Natural killer cell (primary cell): ENCODE measurements around the gene SNRNP70. TPM values are rescaled to one million over a fixed set of nuclear protein-coding genes. Genes with fewer than 3 reads are reported as not detected.
A peak's percentile ranks its signal among the peaks of the same experiment; 100 is the strongest.
"Not testable (repeated sequence)": the region's sequence is repeated elsewhere in the genome, so short reads cannot be mapped to it uniquely, and the experiment has no call there.

Experiments
- ATAC-seq, 3 donors: fragments of 150-1000 bp in 2 of 3; fragments of 200-7000 bp in 1 of 3; cut with Tn5 transposase; 1 replicate in 1 of 3; 2 replicates in 2 of 3; pipeline ENCODE4 v1.10.0; 2021; ENCODE audit warnings: mild to moderate bottlenecking in 2 of 3, moderate library complexity in 2 of 3
- DNase-seq, 2 donors: peaks; one replicate each; pipeline versions ENCODE4 v3.0.0 to v3.0.0-alpha.2; 2013 to 2021; ENCODE audit warnings: mixed read lengths in 1 of 2
- H3K27ac ChIP-seq: one replicate; pipeline ENCODE4 v1.5.1; 2013; ENCODE audit warnings: mild to moderate bottlenecking, low read length
- H3K27me3 ChIP-seq: one replicate; pipeline ENCODE4 v1.6.1; 2013; ENCODE audit warnings: low read length; ENCODE audit not compliant: control insufficient read depth, insufficient read depth
- H3K36me3 ChIP-seq: one replicate; pipeline ENCODE4 v1.6.1; 2013; ENCODE audit warnings: low read length; ENCODE audit not compliant: control insufficient read depth, insufficient read depth
- H3K4me1 ChIP-seq: one replicate; pipeline ENCODE4 v1.6.1; 2013; ENCODE audit warnings: low read length; ENCODE audit not compliant: control insufficient read depth, insufficient read depth
- H3K4me3 ChIP-seq: one replicate; pipeline ENCODE4 v1.5.1; 2013; ENCODE audit warnings: low read length
- H3K9me3 ChIP-seq: one replicate; pipeline ENCODE4 v1.6.1; 2013; ENCODE audit warnings: low read length; ENCODE audit not compliant: control insufficient read depth, insufficient read depth
- H3K27ac Mint-ChIP-seq, 2 donors: one replicate each; pipeline ENCODE4 v1.8.0; 2022; ENCODE audit warnings: mild to moderate bottlenecking in 2 of 2, mixed read lengths in 2 of 2, moderate library complexity in 1 of 2
- H3K27me3 Mint-ChIP-seq, 2 donors: one replicate each; pipeline ENCODE4 v1.8.0; 2022; ENCODE audit warnings: low read depth in 2 of 2, mixed read lengths in 2 of 2
- H3K36me3 Mint-ChIP-seq: one replicate; pipeline ENCODE4 v1.8.0; 2022; ENCODE audit warnings: mixed read lengths
- H3K4me1 Mint-ChIP-seq, 2 donors: one replicate each; pipeline ENCODE4 v1.8.0; 2022; ENCODE audit warnings: mixed read lengths in 2 of 2
- H3K4me3 Mint-ChIP-seq: one replicate; pipeline ENCODE4 v1.8.0; 2022; ENCODE audit warnings: mild to moderate bottlenecking, moderate library complexity, mixed read lengths
- H3K9me3 Mint-ChIP-seq, 2 donors: one replicate each; pipeline ENCODE4 v1.8.0; 2022; ENCODE audit warnings: mixed read lengths in 2 of 2
- WGBS: methylation state at CpG from one replicate; pipeline ENCODE4 v1.1.7; 2013; ENCODE audit warnings: missing lambda C conversion rate; ENCODE audit not compliant: insufficient coverage; 5-methylcytosine and 5-hydroxymethylcytosine counted together
- intact Hi-C: fragments of 100-400 bp; cut with micrococcal nuclease; formaldehyde crosslinking; loops from one replicate; pipeline ENCODE4 v1.14.2; 2022
- total RNA-seq, 4 donors: library from RNA; stranded (reverse); fragments of 120-200 nt in 1 of 4; gene quantifications; one replicate each; pipeline versions ENCODE4 v1.2.3 to v1.2.4, GENCODE V29; 2013 to 2022
- TF ChIP-seq, protein P1 (sequence below): fragments of 200-600 bp; IDR thresholded peaks from one replicate; pipeline ENCODE4 v1.8.0; 2022; ENCODE audit warnings: antibody characterized with exemption

Gene SNRNP70
- total RNA-seq, 3 donors from 2014 or later (not counting 1 experiment from before 2014, with no cell fraction given) = 244 to 312 (median 299) TPM

DNA sequence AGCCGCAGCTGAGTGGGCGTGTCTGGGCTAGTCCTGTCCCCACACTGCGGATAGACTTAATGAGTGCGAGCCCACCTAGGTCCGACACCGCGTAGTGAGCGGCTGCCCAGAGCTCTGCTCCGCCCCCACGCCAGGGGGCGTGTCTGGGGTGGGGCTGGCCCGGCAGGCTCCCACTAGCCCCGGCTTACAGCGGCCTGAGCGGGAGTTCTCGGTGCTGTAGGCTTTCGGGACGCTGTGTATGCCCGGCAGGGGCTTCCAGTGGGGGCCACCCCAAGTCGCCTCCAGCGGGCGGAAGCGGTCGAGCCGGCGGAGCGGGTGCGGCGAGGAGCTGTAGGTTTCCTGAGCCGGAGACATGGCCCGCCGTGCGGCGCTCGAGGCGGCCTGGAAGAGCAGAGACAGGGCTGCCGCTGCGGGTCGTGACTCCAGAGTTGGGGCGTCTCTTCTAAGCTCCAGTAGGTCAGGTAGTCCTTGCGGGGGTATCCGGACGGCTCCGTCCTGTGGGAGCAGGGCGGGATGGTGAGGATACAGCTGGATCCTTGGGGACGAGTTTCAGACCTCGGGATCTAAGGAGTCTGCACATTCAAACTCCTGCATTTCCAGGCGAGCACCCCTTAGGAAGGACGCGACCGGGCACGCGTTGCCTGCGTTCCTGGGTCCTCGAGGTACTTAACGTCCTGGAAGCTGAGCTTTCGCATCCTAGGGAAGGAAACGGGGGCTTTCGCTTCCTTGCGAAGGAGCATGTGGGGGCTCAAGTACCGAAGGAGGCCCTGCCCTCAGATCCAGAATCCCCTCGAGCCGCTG, 28.9 kb upstream of the SNRNP70 start:
- TF ChIP-seq, protein P1, sequence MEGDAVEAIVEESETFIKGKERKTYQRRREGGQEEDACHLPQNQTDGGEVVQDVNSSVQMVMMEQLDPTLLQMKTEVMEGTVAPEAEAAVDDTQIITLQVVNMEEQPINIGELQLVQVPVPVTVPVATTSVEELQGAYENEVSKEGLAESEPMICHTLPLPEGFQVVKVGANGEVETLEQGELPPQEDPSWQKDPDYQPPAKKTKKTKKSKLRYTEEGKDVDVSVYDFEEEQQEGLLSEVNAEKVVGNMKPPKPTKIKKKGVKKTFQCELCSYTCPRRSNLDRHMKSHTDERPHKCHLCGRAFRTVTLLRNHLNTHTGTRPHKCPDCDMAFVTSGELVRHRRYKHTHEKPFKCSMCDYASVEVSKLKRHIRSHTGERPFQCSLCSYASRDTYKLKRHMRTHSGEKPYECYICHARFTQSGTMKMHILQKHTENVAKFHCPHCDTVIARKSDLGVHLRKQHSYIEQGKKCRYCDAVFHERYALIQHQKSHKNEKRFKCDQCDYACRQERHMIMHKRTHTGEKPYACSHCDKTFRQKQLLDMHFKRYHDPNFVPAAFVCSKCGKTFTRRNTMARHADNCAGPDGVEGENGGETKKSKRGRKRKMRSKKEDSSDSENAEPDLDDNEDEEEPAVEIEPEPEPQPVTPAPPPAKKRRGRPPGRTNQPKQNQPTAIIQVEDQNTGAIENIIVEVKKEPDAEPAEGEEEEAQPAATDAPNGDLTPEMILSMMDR = no peak
- Histone ChIP-seq H3K27ac (no peak overlapping the region), H3K4me3 (peak overlapping the region; percentile 47), H3K4me1 (peaks cover 26% of the 10 kb centered on the region), H3K9me3 (no peaks in the 10 kb centered on the region), H3K27me3 (peaks cover 30% of the 10 kb centered on the region), H3K36me3 (no peaks in the 10 kb centered on the region)
- peak overlapping the region in 1 of 2 donors; percentile 59 for H3K27ac Mint-ChIP-seq
- H3K27me3 Mint-ChIP-seq = peaks cover 35 to 39% of the 10 kb centered on the region in 2 donors
- WGBS = under 1% methylated on average over 63 of the region's 63 CpGs
- no peaks in the 10 kb centered on the region for H3K9me3 Mint-ChIP-seq
- ATAC-seq (peak; percentile 71 to 78 (median 78)), DNase-seq (peak; percentile 48 to 69)
- intact Hi-C loops = no loop called here
- peaks cover 21 to 24% of the 10 kb centered on the region in 2 donors for H3K4me1 Mint-ChIP-seq
- H3K36me3 Mint-ChIP-seq = no peaks in the 10 kb centered on the region
- peak overlapping the region; percentile 87 for H3K4me3 Mint-ChIP-seq

- Histone ChIP-seq H3K4me3 (peak overlapping the region; percentile 47), H3K27me3 (peaks cover 30% of the 10 kb centered on the region), H3K4me1 (peaks cover 26% of the 10 kb centered on the region)
- peak; percentile 28 to 42 (median 37) for ATAC-seq
- Mint-ChIP-seq H3K27me3 (peaks cover 35 to 40% of the 10 kb centered on the region in 2 donors), H3K4me3 (peak overlapping the region; percentile 87), H3K4me1 (peaks cover 21 to 24% of the 10 kb centered on the region in 2 donors), H3K27ac (peak overlapping the region in 1 of 2 donors; percentile 59)
- H3K9me3 ChIP-seq, H3K36me3 Mint-ChIP-seq, H3K36me3 ChIP-seq, DNase-seq, intact Hi-C loops, H3K27ac ChIP-seq, H3K9me3 Mint-ChIP-seq: not testable (repeated sequence)
- 2% methylated on average over 34 of the region's 34 CpGs for WGBS
Measured at GRCh38 chr19:49056902-49057596, 28.2 kb upstream of the SNRNP70 start.

- Mint-ChIP-seq H3K9me3 (no peaks in the 10 kb centered on the region), H3K4me3 (peak within 1 kb of the TSS; percentile 87), H3K27ac (peak within 1 kb of the TSS in 1 of 2 donors; percentile 59), H3K4me1 (peaks cover 21 to 24% of the 10 kb centered on the region in 2 donors), H3K27me3 (peaks cover 35 to 40% of the 10 kb centered on the region in 2 donors), H3K36me3 (no peaks in the 10 kb centered on the region)
- TF ChIP-seq, protein P1 = no peak
- WGBS = 5% methylated on average over 38 of the region's 38 CpGs
- Histone ChIP-seq H3K36me3 (no peaks in the 10 kb centered on the region), H3K9me3 (no peaks in the 10 kb centered on the region), H3K4me3 (peak within 1 kb of the TSS; percentile 47), H3K4me1 (peaks cover 26% of the 10 kb centered on the region), H3K27ac (no peak within 1 kb of the TSS), H3K27me3 (peaks cover 30% of the 10 kb centered on the region)
- peak in 1 of 2 donors; percentile 54 for DNase-seq
- intact Hi-C loops = no loop called here
- ATAC-seq = peak in 2 of 3 donors; percentile 11 to 34
Measured at GRCh38 chr19:49057636-49058234, 27.5 kb upstream of the SNRNP70 start, which contains the start of gene CGB7. TSS of gene CGB7 (minus strand) at chr19:49057749. CDS start at chr19:49055375, 2,374 bp downstream.
